HL-60/S4 treated with retinoic acid at 250 ng/mL for 4 days and 3 days (cell line): ENCODE data around the gene BTBD19.
"Not testable (repeated sequence)": the region's sequence is repeated elsewhere in the genome, so short reads cannot be mapped to it uniquely, and the experiment has no call there.

Experiments
- in situ Hi-C: fragments of 300-500 bp; cut with MboI; formaldehyde crosslinking; loops from 2 replicates; pipeline ENCODE4 v1.7.0; 2022; ENCODE audit warnings: low sequenced_read_pairs

BTBD19 gene

DNA sequence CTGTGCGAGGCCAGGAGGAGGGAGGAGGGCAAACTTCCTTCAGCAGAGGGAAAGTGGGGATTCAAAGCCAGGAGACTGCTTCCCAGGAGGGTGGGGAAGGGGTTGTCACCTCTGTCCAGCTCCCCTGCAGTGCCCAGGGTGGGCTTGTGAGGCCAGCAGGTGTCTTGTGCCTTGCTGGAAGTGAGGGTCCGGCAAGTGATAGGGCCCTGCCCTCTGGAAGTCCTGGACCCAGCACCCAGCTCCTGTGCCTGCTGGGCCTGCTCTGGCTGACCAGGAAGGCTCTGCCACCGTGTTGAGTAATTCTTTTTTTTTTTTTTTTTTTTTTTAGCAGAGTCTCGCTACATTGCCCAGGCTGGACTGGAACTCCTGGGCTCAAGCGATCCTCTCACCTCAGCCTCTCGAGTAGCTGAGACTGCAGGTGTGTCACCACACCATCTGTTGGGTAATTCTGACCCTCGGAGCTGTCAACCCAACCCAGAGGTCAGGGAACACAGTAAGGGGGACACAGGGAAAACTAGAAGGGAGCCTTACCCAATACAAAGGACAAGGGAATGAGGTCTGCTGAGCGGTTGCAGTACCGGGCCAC, 21.4 kb upstream of the BTBD19 start:
- in situ Hi-C loops: no loop called here

DNA sequence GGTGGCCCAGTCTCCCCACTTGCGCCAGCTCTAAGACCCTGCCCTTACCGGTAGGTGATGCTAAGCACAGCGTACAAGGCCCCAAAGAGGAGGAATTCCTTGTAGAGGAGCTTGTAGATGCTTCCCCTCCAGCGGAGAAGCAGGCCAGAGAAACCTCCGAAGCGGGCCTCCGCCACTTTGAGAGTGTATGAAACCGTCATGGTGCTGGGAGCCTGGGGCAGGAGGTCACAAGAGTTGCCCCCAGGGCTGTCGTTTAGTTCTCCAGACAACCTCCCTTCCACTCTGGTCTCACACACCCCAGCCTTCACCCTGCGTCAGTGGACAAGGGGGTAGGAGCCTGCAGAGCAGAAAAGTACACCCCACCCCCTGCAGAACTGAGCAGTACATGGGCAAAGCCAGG, 20.8 kb upstream of the BTBD19 start:
- in situ Hi-C loops: no loop called here

DNA sequence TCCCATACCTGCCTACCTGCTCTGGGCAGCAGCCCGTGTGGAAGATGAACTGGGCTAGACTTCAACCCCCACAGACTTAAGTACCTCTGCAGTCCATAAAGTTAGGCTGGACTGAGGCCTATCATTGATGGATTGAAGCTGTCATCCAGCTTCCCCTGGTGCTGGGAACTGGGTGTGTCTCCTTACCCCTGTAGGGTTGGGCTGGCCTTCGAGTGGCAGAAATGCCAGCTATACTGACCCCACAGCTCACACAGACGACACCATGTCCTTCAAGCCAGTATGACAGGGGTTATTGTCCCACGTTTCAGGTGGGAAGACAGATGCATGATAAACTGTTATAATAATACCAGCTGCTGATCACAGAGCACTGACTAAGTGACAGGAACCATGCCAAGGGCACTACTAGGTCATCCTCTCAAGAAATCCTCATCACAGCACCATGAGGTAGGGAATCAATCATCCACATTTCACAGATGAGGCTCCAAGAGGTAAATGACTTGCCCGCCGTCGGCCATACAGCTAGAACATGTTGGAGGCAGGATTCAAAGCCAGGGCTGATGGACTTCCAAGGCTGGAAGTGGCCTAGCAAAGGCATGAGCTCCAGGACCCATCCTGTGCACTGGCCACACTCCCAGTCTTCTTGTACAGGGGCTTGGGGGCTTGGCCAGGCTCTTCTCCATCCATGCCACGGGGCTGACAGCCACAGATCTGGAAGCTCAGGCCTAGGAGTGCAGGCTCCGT, 20.0 kb upstream of the BTBD19 start, which contains the start of gene BEST4:
BEST4 (minus strand) TSS at position 51 of the 741 bp plus-strand sequence. CDS start 465 bp downstream, outside the sequence.
- in situ Hi-C loops: no loop called here

DNA sequence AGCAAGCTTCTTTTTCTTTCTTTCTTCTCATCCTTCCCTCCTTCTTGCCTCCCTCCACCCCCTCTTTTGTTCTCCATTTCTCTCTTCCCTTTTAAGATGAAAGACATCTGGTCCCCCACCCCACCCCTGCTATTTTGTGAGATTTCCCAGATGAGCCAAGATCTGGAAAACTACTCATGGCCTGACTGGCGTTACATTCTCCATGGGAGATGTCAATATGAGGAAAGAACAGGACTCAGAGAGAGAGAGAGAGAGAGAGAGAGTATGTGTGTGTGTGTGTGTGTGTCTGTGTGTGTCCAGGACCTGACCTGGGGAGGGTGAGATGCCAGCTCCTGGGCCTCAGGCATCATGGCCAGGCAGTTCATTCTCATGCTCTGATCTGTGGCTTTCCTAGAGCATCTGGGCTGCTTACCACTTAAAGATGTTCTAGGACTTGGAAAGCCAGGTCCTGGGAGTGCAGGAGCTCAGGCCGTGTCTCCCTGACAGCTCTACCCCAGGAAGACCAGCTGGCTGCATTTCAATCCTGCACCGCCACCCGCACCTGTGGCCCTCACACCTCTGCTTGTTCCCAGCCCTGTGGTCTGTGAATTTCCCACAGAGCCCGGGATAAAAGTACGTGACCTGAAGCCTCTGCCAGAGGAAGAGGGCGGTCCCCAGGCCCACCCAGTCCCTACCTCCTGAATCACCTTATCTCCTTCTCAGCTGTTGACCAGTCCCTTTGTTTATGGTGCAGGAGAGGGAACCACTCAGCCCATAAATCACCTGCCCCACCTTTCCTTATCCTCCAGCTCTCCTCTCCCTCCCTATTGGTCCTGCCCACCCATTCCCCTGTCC, 17.1 kb upstream of the BTBD19 start:
- in situ Hi-C loops: no loop called here

DNA sequence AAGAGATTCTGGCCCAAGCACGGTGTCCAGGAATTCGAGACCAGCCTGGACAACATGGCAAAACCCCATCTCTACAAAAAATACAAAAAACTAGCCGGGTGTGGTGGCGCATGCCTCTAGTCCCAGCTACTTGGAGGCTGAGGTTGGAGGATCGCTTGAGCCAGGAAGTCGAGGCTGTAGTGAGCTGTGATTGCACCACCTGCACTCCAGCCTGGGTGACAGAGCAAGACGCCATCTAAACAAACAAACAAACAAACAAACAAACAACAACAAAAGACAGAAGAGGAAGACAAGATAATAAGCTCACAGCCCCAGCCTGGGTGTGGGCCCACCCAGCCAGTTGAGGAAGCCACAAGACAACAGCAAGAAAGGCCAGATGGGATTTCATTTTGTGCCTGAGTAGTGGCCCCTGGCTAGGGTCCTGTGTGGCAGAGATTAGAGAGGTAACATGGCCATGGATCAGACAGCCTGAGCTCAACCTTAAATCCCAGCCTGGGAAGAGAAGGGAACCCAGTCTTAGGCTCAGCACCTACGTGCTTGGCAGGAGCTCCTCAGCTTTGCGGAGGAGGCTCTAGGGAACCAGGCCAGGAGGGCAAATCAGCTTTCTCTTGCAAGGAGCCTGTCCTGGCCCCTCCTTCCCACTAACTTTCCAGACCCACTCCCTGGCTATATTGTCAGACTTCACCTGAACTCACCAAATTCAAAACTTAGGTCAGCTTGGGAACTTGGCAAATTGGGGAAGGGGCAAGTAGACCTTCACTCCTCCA, 15.4 kb upstream of the BTBD19 start:
- in situ Hi-C loops: no loop called here

DNA sequence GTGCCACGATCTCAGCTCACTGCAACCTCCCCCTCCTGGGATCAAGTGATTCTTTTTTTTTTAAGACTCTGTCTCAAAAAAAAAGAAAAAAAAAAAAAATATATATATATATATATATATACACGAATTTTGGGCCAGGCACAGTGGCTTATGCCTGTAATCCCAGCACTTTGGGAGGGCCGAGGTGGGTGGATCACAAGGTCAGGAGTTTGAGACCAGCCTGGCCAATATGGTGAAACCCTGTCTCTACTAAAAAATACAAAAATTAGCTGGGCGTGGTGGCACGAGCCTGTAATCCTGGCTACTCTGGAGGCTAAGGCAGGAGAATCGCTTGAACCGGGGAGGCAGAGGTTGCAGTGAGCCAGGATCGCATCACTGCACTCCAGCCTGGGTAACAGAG, 10.4 kb upstream of the BTBD19 start:
- in situ Hi-C loops: not testable (repeated sequence)

DNA sequence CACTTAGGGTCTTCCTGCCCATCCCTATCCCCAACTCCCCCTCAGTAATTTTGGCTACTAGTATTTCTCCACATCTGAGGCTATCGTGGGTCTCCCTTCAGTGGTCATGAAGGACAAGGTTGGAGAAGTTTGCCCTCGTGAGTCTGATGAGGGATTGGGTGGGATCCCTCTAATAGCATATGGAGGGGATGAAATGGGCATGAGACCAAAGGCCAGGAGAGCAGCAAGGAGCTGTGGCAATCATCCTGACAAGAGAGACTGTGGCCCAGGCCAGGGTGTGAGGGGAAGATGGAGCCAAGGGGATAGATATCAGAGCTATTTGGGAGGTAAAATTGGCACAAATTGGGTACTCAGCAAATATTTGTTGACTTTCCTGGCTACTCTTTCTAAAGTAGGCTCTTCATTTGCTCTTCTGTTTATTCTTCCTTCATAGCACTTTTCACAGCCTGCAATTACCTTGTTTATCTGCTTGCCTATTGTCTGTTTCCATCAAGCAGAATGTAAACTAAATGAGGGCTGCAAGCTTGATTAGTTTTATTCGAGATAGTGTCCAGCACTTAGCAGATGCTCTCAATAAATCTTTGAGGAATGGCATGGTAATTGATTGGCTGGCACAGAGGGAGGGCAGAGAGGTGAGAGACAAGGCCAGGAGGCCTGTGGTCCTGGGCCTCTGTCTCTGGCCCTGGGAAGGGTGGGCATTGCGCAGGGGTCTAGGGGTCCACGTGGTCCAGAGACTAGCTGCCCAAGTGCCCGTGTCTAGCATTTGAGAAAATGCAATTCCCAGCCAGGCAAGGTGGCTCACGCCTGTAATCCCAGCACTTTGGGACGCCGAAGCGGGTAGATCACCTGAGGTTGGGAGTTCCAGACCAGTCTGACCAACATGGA, 9.6 kb upstream of the BTBD19 start:
- in situ Hi-C loops: no loop called here

DNA sequence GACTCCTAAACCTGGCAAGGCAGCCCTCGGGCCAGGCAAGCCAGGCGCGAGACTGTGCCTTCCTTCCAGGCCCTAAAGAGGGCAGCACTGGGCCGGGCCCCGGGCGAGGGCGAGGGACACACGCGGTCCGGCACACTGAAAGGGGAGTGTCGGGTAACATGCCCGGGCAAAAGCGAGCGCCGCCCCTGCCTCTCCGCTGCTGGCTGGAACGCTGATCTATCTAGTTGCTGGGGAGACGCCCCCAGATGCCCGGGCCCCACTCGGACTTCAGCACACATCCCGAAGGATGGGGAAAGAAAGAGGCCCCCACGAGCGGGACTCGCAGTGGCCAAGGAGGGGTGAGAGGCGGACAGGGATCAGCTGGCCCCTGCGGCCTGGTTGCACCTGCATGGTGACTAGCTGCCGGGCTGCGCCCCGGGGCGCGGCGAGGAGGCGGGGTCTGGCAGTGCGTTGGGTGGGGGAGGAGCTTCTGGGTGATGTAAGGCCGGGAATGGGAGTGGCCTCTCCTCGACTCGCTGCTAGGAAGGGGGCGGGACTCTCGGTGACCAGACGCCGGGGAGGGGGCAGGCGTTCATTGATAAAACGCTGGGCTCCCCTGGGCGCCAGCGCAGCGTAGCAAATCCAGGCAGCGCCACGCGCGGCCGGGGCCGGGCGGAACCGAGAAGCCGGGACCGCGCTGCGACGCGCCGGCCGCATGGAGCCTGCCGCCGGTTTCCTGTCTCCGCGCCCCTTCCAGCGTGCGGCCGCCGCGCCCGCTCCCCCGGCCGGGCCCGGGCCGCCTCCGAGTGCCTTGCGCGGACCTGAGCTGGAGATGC, 8.3 kb upstream of the BTBD19 start, which contains the start of gene PLK3:
PLK3 (plus strand) TSS at position 608 of the 815 bp plus-strand sequence; CDS start at position 695, 87 bp downstream.
- in situ Hi-C loops: loop anchor here (25.0 kb wide), 1 partner anchor 212 kb away; the partner anchor contains the start of genes HECTD3 and UROD

DNA sequence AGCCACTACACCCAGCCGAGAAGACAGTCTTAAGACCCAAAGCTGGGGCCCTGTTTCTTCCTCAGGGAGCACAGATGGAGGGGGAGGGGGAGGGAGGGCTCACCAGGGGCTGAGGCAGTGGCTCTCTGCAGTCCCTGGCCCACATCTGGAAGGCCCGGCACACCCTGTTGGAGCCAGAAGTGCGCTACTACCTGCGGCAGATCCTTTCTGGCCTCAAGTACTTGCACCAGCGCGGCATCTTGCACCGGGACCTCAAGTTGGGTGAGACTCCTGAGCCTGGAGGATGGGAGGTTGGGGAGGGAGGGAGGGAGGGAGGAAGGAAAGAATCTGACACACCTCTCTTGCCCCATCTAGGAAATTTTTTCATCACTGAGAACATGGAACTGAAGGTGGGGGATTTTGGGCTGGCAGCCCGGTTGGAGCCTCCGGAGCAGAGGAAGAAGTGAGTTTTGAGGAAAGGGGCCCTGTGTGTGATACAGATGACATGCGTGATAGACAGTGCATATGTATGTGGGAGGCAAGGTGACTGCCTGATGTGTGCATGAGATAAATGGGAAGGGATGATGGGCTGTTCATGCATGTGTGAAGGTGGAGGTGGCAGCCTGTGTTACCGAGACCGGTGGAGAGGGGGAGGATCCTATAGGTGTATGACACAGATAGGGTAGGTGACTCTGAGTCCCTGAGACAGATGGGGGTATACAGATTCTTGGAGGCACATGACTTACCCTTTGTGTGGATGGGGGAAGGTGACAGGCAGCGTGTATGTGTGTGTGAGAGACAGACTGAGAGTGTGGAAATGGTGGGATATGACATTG, 6.6 kb upstream of the BTBD19 start:
- in situ Hi-C loops: loop anchor here (25.0 kb wide), 1 partner anchor 211 kb away; the partner anchor contains the start of genes HECTD3 and UROD

DNA sequence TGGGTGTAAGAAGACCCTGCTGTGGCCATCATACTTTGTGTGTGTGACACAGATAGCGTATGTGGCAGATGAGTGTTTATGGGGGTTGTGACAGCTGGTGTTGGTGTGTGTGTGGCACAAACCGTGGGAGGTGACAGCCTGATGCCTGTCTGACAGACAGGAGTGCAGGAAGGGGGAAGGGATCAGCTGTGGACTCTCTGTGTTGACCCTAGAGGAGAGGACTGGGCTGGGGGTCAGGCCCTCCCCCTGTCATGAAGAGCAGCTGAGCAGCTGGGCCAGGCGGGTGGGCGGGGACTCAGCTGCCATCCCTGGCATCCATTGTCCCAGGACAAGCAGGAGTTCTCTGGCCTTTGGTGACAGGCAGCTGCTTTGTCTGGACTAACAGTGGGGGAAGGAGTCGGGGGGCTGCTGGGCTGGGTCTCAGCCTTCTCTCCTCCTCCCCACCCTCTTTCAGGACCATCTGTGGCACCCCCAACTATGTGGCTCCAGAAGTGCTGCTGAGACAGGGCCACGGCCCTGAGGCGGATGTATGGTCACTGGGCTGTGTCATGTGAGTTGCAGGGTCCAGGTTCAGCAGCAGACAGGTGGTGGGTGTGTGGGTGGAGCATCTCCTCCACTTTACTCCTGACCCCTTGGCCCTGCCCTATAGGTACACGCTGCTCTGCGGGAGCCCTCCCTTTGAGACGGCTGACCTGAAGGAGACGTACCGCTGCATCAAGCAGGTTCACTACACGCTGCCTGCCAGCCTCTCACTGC, 5.8 kb upstream of the BTBD19 start:
- in situ Hi-C loops: loop anchor here (25.0 kb wide), 1 partner anchor 210 kb away; the partner anchor contains the start of genes HECTD3 and UROD

DNA sequence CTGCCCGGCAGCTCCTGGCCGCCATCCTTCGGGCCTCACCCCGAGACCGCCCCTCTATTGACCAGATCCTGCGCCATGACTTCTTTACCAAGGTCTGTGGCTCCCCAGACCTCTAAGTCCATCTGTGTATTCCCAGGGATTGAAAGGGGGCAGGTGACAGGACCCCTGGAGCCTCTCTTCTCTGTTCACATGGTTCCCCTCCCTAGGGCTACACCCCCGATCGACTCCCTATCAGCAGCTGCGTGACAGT, 5.3 kb upstream of the BTBD19 start:
- in situ Hi-C loops: loop anchor here (25.0 kb wide), 1 partner anchor 209 kb away; the partner anchor contains the start of genes HECTD3 and UROD

DNA sequence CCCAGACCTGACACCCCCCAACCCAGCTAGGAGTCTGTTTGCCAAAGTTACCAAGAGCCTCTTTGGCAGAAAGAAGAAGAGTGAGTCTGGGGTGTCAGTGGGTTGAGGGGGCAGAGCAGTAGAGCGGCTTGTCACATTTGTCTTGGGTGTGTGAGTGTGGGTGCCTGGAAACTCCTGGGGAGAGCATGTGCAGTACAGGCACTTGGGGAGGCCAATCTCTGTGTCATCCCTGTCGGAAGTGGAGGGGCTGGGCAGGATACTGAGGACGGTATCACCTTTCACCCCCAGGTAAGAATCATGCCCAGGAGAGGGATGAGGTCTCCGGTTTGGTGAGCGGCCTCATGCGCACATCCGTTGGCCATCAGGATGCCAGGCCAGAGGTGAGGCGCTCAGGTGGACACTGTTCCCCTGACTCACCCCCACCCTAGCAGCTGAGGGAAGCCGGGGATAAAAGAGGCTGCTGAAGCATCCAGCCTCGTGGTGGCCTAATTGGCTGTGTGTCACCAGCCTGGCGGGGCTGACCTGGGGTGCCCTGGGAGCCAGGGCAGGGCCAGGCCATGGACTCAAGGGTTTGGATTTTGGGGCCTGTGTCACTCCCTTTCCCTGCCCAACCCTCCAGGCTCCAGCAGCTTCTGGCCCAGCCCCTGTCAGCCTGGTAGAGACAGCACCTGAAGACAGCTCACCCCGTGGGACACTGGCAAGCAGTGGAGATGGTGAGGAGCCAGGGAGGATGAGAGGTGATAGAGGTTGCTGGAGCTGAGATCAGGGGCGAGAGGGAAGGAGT, 4.8 kb upstream of the BTBD19 start:
- in situ Hi-C loops: loop anchor here (25.0 kb wide), 1 partner anchor 209 kb away; the partner anchor contains the start of genes HECTD3 and UROD

DNA sequence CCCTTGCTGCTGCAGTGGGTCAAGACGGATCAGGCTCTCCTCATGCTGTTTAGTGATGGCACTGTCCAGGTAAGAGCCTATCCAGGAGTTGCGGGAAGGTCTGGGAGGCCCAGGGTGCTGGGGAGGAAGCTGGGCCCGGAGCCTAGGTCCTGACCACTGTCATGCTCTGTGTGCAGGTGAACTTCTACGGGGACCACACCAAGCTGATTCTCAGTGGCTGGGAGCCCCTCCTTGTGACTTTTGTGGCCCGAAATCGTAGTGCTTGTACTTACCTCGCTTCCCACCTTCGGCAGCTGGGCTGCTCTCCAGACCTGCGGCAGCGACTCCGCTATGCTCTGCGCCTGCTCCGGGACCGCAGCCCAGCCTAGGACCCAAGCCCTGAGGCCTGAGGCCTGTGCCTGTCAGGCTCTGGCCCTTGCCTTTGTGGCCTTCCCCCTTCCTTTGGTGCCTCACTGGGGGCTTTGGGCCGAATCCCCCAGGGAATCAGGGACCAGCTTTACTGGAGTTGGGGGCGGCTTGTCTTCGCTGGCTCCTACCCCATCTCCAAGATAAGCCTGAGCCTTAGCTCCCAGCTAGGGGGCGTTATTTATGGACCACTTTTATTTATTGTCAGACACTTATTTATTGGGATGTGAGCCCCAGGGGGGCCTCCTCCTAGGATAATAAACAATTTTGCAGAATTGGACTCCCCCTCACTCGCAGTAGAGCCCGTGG, 2.9 kb upstream of the BTBD19 start:
- in situ Hi-C loops: loop anchor here (25.0 kb wide), 1 partner anchor 207 kb away; the partner anchor contains the start of genes HECTD3 and UROD

DNA sequence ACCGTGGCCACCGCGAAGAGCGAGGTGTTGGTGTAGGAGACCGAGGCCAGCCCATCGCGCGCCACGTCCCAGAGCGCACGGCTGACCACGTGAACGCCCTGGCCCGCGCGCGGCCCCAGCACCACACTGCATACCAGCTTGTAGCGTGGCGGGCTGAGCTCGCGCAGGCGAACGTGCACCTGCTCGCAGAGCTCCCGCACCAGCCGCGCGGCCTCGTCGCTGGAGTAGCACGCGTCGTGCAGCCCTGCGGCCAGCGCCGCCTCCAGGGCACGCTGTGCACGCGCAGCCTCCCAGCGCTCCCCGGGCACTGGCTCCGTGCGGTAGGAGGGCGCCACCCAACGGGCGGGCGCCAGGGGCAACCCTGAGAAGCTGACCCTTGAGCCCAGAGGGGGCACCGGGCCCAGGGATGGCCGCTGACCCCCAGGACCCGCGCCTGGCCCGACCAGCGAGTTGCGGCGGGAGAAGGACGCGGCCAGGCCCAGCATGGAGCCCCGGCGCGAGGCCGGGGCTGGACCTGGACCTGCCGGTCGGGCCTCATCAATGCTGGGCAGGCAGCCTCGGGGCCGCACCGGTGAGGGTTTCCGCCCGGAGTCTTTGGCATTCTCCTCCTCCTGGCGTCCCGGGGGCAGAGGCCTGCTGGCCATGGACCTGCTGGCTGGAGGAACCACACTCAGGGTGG, 2.2 kb upstream of the BTBD19 start:
- in situ Hi-C loops: loop anchor here (25.0 kb wide), 1 partner anchor 206 kb away; the partner anchor contains the start of genes HECTD3 and UROD
